GM10266 (cell line): ENCODE data around the gene PLXNA4.

Source experiments
- DNase-seq: peaks from one replicate; pipeline ENCODE4 v3.0.0; 2012; ENCODE audit errors: extremely low spot score
- TF ChIP-seq, protein P1 (sequence below): IDR thresholded peaks from 2 replicates; pipeline ENCODE4 v1.5.1; 2012; ENCODE audit warnings: mild to moderate bottlenecking, low read depth; ENCODE audit not compliant: control insufficient read depth, insufficient read depth; ENCODE audit errors: missing control alignments

Gene PLXNA4

DNA sequence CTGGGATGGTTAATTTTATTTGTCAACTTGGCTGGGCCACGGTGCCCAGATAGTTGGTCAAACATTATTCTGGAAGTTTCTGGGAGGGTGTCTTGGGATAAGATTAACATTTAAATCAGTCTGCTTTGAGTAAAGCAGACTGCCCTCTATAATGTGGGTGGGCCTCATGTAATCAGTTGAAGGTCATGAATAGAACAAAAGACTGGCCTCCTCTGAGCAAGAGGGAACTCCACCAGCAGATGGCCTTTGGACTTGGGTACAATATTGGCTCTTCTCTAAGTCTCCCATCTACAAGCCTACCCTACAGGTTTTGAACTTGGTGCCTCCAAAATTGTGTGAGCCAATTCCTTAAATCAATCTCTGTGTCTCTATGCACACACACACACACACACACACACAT is 61.8 kb downstream of the PLXNA4 start:
- TF ChIP-seq, protein P1, sequence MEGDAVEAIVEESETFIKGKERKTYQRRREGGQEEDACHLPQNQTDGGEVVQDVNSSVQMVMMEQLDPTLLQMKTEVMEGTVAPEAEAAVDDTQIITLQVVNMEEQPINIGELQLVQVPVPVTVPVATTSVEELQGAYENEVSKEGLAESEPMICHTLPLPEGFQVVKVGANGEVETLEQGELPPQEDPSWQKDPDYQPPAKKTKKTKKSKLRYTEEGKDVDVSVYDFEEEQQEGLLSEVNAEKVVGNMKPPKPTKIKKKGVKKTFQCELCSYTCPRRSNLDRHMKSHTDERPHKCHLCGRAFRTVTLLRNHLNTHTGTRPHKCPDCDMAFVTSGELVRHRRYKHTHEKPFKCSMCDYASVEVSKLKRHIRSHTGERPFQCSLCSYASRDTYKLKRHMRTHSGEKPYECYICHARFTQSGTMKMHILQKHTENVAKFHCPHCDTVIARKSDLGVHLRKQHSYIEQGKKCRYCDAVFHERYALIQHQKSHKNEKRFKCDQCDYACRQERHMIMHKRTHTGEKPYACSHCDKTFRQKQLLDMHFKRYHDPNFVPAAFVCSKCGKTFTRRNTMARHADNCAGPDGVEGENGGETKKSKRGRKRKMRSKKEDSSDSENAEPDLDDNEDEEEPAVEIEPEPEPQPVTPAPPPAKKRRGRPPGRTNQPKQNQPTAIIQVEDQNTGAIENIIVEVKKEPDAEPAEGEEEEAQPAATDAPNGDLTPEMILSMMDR = no peak

DNA sequence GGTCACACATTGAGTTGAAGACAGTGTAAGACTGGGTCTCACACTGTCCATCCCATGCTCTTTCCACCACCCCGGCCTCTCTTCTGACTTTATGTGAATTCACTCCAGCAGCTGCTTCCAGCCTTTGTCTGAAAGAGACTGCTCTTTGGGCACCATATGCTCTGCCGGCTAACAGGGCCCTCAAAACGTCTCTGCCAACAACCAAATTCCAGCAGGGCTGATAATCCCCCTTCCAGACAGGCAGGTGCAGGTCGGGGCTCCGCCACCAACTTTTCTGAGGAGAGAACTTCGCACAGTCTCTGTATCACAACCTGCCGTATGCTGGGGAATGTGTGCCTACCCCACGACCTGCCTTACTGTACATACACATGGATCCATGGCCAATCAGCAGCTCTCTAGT is 64.3 kb downstream of the PLXNA4 start:
- DNase-seq = no peak
- TF ChIP-seq, protein P1 = no peak

More for the DNA sequence above, 61.8 kb downstream of the PLXNA4 start:
- DNase-seq = no peak

DNA sequence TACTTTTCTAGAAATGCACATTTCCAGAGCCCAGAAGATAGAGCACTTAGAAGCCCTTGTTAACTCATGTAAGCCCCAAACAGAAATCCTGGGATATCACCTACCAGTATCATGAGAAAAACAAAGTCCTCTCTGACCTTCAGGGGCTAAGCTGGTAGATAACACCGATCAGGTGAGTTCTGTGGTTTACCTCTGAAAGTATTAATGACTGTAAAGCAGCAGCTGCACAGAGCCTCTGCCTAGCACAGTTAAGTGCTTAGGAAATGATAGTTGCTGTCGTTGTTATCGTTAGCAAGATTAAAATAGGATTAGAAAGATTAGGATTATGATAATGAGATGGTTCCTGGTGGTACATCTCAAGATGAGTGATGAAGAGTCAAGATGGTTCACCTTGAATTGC is 64.9 kb downstream of the PLXNA4 start:
- DNase-seq = no peak
- TF ChIP-seq, protein P1 = no peak

DNA sequence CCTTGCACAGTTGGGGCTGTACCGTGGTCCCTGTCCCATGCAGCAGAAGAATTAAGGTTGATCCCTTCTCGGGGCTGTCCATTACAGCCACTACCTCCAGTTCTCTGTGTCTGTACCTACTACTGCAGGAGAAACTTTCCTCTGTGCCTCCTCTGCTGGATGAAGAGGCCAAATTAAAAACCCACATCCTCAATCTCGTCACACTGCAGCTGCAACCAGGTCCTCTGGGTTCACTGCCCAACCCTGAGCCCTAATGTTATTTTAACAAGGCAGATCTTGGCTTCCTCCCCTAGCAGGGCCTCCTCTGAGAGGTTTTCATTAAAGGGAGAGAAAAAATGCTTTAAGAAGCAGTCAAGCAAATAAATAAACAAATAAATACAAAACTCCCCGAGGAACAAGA is 66.6 kb downstream of the PLXNA4 start:
- TF ChIP-seq, protein P1 = no peak
- no peak for DNase-seq

DNA sequence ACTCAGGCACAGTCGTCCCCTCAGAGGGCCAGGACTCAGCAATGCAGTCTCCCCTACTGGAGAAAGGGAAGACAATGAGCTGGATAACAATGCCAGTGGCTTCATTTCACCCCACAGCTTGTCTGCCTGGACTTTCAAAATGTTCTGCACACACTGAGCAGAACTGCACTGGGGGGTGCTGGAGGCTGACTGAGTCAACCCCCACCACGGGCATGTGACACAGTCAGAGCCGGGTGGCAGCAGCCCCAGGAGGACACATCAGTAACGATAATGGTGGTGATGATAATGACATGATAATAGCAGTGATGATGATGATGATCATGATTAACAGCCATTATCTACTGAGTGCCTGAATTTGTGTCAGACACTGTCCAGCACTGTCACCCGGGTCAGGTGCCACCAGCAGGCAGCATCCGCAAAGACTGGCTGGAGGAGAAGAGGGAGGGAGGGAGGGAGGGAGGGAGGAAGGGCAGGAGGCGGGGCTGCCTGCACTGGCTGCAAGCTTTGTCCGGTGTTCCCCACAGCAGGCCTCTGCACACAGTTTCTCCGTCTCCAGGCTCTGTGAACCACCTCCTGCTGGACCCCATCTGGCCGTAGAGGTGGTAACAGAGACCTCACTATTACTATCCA is 67.4 kb downstream of the PLXNA4 start:
- TF ChIP-seq, protein P1 = no peak
- no peak for DNase-seq

DNA sequence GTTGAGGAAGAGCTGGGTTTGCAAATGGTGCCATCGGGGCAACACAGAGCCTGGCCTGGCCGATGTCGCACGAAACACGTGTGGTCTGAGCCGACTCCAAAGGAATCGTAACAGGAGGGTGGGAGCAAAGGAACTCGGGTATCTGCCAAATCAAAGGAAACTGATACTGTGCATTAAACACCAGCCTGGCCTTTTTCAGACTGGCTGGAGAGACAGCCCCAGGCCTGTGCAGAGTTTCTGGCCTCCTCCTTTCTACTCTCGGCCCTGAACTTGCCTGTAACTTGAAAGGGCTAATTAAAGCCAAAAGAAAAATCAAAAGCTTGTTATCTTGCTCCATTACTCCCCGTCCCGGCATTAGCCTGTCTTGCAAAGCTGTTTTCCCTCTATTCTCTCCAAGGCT is 71.4 kb downstream of the PLXNA4 start:
- TF ChIP-seq, protein P1 = no peak
- DNase-seq = no peak

DNA sequence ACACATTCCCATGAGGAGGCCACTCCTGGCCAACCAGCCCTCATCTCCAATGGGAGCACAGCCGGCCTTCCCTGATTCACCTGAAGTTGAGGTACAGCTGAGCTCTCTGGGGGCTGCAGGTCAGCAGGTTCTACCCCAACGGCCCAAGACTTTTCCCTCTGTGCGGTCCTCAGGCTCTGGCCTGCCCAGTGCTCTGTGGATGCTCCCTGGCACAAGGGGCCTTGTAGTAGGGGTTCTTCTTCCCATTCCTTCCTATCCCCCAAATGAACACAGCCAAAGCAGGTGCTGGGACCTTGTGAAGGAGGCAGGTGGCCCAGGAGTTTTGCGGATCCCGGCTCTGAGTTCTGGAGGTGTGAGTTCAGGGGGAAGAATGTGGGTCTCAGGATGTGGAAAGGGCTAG is 72.2 kb downstream of the PLXNA4 start:
- no peak for DNase-seq
- TF ChIP-seq, protein P1 = no peak
